ENCODE data around the gene WDR83.
"Not testable (repeated sequence)": the region's sequence is repeated elsewhere in the genome, so short reads cannot be mapped to it uniquely, and the experiment has no call there.

The WDR83 gene

DNA sequence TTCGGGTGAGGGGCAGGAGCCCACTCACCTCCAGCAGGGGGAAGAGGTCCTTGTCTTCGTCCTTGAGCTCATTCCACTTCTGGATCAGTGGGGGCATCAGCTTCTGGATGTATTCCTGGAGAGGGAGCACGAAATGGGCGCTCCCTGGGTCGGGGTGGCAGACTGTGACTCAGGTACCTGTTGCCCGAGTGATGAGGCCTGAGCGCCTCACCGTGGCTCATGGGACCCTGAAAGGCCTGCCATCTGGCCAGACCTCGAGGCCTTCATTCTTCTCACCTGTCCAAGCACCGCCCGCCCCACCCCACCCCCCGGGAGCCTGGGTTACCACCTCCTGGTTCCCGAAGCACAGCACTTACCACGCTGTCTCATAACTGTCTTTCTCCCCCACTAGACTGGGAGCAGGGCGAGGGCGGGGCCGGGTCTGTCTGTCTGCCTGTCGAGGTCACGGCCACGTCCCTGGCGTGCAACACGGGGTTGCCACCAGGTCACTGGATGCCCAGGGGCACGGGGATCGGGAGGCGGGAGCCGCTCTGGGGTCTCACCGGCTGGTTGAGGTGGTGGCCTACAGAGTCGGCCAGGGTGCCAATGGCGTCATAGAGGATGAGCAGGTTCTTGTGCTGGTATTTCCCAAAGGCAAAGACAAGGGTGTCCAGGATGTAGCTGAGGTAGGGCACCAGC is 39.2 kb downstream of the WDR83 start:
- TF ChIP-seq, protein P1, sequence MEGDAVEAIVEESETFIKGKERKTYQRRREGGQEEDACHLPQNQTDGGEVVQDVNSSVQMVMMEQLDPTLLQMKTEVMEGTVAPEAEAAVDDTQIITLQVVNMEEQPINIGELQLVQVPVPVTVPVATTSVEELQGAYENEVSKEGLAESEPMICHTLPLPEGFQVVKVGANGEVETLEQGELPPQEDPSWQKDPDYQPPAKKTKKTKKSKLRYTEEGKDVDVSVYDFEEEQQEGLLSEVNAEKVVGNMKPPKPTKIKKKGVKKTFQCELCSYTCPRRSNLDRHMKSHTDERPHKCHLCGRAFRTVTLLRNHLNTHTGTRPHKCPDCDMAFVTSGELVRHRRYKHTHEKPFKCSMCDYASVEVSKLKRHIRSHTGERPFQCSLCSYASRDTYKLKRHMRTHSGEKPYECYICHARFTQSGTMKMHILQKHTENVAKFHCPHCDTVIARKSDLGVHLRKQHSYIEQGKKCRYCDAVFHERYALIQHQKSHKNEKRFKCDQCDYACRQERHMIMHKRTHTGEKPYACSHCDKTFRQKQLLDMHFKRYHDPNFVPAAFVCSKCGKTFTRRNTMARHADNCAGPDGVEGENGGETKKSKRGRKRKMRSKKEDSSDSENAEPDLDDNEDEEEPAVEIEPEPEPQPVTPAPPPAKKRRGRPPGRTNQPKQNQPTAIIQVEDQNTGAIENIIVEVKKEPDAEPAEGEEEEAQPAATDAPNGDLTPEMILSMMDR (IDR thresholded peaks at IDR 0.05; ENCODE audit: control extremely low read depth, extremely low read depth, low read depth, missing control alignments): no peak
- no peak for DNase-seq (ENCODE audit: extremely low spot score)
- CTCF ChIA-PET: interaction anchor here (1.1 kb wide), 1 partner anchor 52 kb away, joined by 3 read pairs; no protein-coding TSS in a partner anchor
- POLR2A ChIA-PET: no interaction called here

GRCh38 chr19:12706332-12706718 is 39.7 kb downstream of the WDR83 start:
- ChIA-PET CTCF (interaction anchor here (1.1 kb wide), 1 partner anchor 51 kb away, joined by 3 read pairs; no protein-coding TSS in a partner anchor), POLR2A (no interaction called here)
- no peak for DNase-seq (ENCODE audit: extremely low spot score)
- TF ChIP-seq, protein P1 (IDR thresholded peaks at IDR 0.05; ENCODE audit: control extremely low read depth, extremely low read depth, low read depth, missing control alignments): no peak

GRCh38 chr19:12708641-12709040 is 42.0 kb downstream of the WDR83 start:
- DNase-seq (ENCODE audit: extremely low spot score): no peak
- CTCF ChIA-PET: interaction anchor here (1.0 to 1.6 kb wide), 7 partner anchors 15 to 139 kb away, joined by 3 to 5 read pairs (median 4); partner anchors contain the start of gene TRIR
- POLR2A ChIA-PET: interaction anchor here (0.5 kb wide), 1 partner anchor 27 kb away, joined by 4 read pairs; no protein-coding TSS in a partner anchor
- TF ChIP-seq, protein P1 (IDR thresholded peaks at IDR 0.05; ENCODE audit: control extremely low read depth, extremely low read depth, low read depth, missing control alignments): no peak

DNA sequence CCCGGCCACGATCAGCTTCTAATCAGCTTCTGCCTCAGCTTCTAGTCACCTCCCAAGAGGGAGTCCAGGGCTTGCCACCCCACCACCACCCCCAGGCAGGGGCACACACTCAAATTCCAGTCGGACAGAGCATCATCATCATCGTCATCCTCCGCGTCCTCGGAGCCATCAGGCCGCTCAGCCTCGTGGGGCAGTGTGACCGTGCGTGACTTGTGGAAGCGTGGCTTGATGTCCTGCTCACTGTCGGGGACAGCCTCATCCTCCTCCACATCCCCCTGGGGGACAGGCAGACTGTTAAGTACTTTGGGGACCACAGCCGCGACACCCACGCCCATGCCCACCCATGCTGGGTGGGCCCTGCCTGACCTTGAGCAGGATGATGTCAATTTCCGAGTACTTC is 44.6 kb downstream of the WDR83 start:
- DNase-seq (ENCODE audit: extremely low spot score): no peak
- POLR2A ChIA-PET: no interaction called here
- CTCF ChIA-PET: interaction anchor here (1.4 to 1.8 kb wide), 2 partner anchors 23 to 46 kb away, joined by 3 to 4 read pairs; no protein-coding TSS in a partner anchor
- TF ChIP-seq, protein P1 (IDR thresholded peaks at IDR 0.05; ENCODE audit: control extremely low read depth, extremely low read depth, low read depth, missing control alignments): no peak

DNA sequence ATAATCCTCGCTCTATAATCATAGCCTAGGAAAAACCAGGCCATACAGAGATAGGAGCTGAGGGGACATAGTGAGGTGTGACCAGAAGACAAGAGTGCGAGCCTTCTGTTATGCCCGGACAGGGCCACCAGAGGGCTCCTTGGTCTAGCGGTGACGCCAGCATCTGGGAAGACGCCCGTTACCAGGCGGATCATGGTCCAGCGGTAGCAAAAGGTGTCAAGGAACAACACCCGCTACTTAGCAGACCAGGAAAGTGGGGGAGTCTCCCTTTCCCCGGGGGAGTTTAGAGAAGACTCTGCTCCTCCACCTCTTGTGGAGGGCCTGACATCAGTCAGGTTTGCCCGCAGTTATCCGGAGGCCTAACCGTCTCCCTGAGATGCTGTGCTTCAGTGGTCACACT is 45.5 kb downstream of the WDR83 start:
- POLR2A ChIA-PET; DNase-seq (ENCODE audit: extremely low spot score): not testable (repeated sequence)
- CTCF ChIA-PET: interaction anchor here (1.3 kb wide), 1 partner anchor 46 kb away, joined by 5 read pairs; no protein-coding TSS in a partner anchor

DNA sequence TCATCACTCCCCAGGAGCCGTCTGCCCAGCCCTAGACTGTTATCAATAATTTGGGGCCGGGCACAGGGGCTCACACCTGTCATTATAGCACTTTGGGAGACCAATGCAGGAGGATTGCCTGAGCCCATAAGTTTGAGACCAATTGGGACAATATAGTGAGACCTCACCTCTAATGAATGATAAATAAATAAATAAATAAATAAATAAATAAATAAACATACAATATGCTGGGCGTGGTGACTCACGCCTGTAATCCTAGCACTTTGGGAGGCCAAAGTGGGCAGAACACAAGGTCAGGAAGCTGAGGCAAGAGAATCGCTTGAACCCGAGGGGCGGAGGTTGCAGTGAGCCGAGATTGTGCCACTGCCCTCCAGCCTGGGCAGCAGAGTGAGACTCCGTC is 46.7 kb downstream of the WDR83 start:
- POLR2A ChIA-PET; DNase-seq (ENCODE audit: extremely low spot score): not testable (repeated sequence)
- CTCF ChIA-PET: interaction anchor here (0.9 to 2.4 kb wide), 5 partner anchors 10 to 134 kb away, joined by 3 to 8 read pairs (median 3); no protein-coding TSS in a partner anchor

DNA sequence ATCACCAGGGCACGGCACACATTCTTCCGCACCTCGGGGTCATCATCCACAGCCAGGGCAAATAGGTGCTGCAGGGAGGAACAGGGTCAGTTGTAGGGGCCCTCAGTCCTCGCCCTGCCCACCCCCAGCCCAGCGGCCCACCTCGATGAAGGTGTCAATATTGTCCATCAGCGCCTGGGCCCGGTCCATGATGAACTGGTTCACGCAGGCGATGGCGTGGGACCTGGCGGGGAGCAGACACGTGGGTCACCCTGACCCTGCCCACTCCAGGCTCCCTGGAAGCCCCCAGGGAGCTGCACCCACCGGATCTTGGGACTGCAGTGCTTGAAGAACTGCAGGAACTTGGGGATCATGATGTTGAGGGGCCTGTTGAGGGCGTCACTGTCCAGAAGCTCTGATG is 48.5 kb downstream of the WDR83 start:
- no peak for DNase-seq (ENCODE audit: extremely low spot score)
- POLR2A ChIA-PET: no interaction called here
- TF ChIP-seq, protein P1 (IDR thresholded peaks at IDR 0.05; ENCODE audit: control extremely low read depth, extremely low read depth, low read depth, missing control alignments): no peak
- CTCF ChIA-PET: interaction anchor here (1.0 to 1.3 kb wide), 4 partner anchors 15 to 133 kb away, joined by 3 to 4 read pairs (median 4); no protein-coding TSS in a partner anchor

Data from GM10248 (cell line).